GM21737 (cell line): ENCODE data around the gene CACHD1.

Experiments used
- ATAC-seq: cut with Tn5 transposase; IDR thresholded peaks from one replicate; pipeline ENCODE4 v1.9.1; 2021; ENCODE audit warnings: mild to moderate bottlenecking, moderate library complexity; ENCODE audit not compliant: unreplicated experiment

Gene CACHD1

DNA sequence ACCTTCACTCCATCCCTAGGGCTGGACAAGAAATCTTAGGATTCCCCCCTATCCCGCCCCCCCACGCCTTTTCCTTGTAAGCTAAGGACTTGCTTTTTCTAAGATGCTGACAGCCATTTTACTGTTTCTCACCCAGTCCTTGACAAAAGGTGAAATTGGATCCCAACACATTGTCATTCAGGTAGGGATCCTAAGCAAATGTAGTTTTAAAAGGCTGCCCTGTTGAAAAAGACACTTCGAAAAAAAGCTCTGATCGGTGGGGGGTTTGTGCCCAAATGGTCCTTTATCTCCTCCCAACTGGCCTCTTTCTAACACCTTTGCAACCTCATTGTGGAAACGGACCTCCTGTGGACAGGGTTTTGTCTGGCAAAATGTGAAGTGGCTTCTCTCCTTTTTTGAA, 2.9 kb downstream of the CACHD1 start:
- no peak for ATAC-seq

- no peak for ATAC-seq
Measured at GRCh38 chr1:64473367-64473766, 3.4 kb downstream of the CACHD1 start.

DNA sequence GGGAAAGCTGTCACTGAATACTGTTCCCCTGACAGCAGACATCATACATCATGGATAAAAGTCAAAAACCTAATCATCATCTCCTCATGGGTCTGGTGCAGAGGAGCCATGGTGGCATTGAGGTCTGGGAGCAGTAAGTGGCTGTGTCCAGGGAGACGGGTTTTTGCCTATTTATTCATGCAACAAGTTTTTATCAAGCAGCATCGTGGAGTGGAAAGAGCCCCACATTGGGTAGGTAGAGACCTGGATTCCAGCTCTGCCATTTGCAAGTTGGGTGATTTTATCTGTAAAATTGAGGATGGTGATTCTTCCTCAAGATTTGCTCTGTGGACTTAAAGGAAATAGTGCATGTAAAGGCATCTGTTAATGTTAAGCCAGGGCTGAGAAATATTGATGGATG, 4.2 kb downstream of the CACHD1 start:
- ATAC-seq, result no peak

DNA sequence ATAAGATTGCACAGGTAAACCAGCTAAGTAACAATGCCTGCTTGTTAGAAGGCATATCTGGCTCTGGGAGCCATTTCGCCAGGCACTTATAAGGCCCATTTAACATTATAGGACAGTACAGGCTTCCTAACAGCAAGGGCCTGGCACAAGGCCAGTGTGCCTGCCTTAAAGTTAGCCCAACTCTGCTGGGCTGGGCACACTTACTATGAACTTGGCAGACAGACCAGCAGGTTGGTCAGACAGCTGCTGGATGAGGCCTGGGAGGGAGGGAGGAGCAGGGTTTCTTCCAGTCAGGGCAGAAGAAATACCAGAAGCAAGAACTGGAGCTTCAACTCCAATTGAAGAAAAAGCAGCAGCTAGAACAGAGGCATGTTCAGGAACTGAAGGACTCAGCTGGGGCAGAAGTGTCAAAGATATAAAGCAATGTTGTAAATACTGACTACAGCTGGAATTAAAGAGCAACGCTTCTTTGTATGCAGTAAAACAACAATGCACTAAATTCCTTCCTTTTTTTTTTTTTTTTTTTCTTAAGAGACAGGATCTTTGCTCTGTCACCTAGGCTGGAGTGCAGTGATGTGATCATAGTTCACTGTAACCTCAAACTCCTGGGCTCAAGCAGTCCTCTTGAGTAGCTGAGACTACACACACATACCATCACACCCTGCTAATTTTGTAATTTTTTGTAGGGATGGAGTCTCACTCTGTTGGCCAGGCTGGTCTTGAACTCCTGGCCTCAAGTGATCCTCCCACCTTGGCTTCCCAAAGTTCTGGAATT, 4.9 kb downstream of the CACHD1 start:
- ATAC-seq, result no peak

DNA sequence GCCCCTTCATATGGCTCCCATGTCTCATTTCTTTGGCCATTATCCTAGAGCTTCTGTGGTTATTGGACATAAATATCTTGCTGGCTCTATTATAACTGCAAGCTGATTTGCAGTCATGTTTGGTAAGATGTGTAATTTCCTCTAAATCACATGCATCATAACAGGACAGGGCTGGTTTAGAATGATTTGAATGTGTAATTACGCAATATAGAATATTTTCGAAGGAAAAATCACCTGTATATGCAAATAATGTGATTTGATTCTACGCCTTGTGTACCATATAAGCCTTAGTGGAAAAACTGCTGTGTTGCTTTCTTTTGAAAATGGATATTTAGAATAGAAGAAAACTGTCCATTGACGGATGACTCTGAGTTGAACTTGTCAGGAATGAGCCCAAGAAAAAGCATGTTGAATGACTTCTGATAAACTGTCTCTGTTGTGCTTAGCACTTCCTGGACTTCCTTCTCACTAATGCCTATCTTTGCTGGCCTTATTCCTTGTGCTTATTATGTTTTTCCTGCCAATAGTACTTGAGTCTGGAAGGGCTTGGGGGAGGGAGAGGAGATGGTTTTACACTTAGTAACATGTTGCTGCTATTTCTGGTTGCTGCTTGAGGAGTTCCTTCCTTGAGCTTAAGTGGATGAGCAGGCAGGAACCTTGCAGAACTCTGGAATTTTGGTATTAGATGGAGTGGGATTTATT, 6.5 kb downstream of the CACHD1 start:
- no peak for ATAC-seq

- no peak for ATAC-seq
Measured at GRCh38 chr1:64478594-64479470, 8.9 kb downstream of the CACHD1 start.

GRCh38 chr1:64479874-64480273, 9.9 kb downstream of the CACHD1 start:
- no peak for ATAC-seq

DNA sequence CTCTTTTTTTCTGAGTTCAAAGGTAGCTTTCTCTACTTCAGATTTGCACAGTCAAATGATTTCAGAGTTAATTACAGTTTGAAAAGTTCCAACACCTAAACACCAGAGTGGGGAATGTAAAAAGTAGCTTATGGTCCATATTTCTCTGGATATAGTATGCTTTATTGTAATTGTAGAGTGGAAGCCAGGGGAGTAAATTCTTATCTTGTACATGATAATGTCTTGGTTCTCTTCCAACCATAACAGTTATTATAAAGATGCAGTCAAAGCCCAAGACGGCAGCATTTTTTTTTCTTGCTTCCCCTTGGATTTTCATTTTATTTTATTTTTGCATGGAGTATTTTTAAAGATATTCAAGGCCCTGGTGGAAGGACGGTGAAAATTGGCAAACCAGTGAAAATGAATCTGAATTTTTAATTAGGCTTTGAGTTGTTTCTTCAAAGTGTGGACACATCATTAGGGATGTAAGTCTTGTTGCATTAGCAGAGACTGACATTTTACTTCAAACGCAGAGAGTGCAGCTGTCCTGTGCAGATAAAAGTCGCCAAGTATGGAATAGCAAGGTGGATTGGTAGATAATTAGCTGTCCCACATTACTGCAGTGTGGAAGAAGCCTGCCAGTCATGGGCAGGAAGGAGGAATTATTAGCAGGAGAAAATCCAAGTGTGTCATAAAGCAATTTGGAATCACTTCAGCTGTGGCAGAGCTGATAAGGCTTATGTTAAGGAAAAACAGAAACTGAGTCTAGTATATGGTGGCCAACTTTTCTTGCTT, 11.3 kb downstream of the CACHD1 start:
- ATAC-seq, result no peak

GRCh38 chr1:64482128-64482527, 12.2 kb downstream of the CACHD1 start:
- no peak for ATAC-seq

GRCh38 chr1:64482720-64483119, 12.8 kb downstream of the CACHD1 start:
- ATAC-seq, result no peak

GRCh38 chr1:64483731-64484414, 13.9 kb downstream of the CACHD1 start:
- no peak for ATAC-seq

GRCh38 chr1:64484651-64485050, 14.7 kb downstream of the CACHD1 start:
- no peak for ATAC-seq

DNA sequence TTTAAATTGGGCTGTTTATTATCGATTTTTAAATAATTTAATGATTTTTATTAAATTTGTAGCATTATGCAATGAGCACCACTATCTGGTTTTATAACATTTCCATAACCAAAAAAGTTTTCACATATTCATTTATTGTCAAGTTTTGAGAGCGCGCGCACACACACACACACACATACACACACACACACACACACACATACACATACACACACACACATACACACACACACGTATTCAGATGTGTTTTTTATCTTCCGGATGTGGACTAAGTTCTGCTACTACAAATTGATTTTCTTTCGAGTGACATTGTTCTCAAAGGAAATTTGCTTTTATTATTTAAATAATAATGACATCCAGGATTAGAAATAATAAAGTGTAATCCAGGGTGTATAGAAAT, 16.3 kb downstream of the CACHD1 start:
- ATAC-seq, result no peak

- ATAC-seq, result no peak
Measured at GRCh38 chr1:64487061-64487460, 17.1 kb downstream of the CACHD1 start.

DNA sequence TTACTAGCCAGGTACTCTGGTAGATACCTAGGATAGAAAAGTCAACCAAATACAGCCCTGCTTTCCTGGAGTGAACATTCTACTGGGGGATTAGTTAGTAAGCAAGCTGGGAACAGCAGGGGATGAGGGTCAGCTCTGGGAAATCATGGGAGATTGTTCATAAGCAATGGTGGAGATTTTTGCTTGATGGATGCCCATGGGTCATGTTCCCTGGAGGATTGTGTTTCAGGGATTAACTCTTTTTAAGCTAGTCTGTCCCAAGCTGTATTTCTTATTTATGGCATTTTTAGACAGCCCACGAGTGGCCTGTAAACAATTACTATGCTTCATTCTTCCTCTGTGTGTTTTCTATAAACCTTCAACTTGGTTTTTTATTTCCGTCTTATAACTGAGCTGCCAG, 18.9 kb downstream of the CACHD1 start:
- ATAC-seq, result no peak

GRCh38 chr1:64489707-64490106, 19.8 kb downstream of the CACHD1 start:
- ATAC-seq, result no peak

DNA sequence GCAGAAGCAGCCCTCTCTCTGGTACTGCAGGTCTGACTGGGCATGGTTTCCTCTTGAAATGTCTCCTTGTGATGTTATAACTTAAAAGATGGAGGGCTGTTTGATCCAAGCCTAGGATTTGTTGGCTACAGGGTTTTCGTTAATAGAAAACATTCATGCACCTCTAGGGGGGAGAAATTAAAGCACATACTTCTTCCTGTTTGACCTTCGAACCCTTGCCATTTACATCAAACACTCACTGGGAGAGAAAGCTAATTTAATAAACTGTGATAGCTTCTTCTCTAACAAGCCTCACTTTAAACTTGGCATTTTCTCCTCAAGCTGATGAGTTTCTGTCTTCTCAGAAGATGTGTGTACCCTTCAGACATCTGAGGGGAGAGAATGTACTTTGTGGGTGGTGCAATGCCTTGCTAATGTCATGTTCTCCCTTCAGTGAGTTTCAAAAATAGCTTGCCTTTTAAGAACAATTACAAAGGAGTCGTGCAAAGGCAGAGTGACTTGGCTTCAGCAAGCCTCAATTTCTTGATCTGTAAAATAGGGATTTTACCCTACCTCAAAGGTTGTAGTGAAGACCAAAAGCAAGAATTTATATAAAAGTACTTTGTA, 20.4 kb downstream of the CACHD1 start:
- ATAC-seq, result no peak

DNA sequence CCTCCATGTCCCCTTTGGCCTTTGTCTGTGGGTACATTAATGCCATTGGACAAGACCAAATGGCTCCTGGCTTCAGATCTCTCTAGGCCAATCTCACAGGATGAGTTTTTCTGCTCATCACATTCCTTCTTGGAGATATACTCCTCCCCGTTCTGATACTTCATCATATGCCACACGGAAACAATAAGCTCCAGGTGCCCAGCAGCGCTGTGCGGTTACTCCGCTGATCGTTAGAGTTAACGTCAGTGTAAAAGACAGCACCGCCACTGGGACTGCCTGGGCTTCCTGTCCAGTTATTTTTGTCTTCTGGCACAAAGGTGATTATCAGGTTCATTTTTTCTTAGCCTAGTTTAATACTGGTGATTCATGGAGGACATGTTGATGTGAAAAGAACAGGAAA, 22.5 kb downstream of the CACHD1 start:
- no peak for ATAC-seq

- ATAC-seq, result no peak
Measured at GRCh38 chr1:64493831-64494230, 23.9 kb downstream of the CACHD1 start.

- ATAC-seq, result no peak
Measured at GRCh38 chr1:64494659-64495058, 24.7 kb downstream of the CACHD1 start.
